ENCODE data around the gene AUTS2. TPM values are rescaled to one million over a fixed set of nuclear protein-coding genes. Genes with fewer than 3 reads are reported as not detected.

AUTS2 gene
- total RNA-seq, 3 donors from 2014 or later, result 31.2 to 67.6 (median 36.5) TPM

DNA sequence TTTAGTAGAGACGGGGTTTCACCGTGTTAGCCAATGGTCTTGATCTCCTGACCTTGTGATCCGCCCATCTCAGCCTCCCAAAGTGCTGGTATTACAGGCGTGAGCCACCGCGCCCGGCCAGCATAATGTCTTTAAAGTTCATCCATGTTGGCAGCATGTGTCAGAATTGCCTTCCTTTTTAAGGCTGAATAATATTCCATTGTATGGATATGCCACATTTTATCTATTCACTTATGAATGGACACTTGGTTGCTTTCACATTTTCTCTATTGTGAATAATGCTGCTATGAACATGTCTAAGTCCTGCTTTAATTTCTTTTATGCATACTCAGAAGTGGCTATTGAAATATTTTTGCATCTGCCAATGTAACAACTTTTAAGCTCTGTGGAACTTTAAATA is 779.7 kb downstream of the AUTS2 start:
- Histone ChIP-seq H3K36me3 (ENCODE audit: low read depth) (no peaks in the 10 kb centered on the region), H3K9me3 (no peaks in the 10 kb centered on the region), H3K4me1 (ENCODE audit: low read depth) (no peaks in the 10 kb centered on the region), H3K4me3 (no peak overlapping the region)
- no peak for DNase-seq
- ATAC-seq, result no peak
- intact Hi-C loops (cut with DNase I, micrococcal nuclease), result no loop called here
- no peak for TF ChIP-seq CTCF (IDR thresholded peaks at IDR 0.05)

- no peak overlapping the region for H3K4me3 ChIP-seq
- no peaks in the 10 kb centered on the region for H3K4me1 ChIP-seq (ENCODE audit: low read depth)
- ATAC-seq, result no peak
- no peak for DNase-seq
- H3K36me3 ChIP-seq (ENCODE audit: low read depth), result no peaks in the 10 kb centered on the region
- no peak for TF ChIP-seq CTCF (IDR thresholded peaks at IDR 0.05)
- no peaks in the 10 kb centered on the region for H3K9me3 ChIP-seq
- intact Hi-C loops (cut with DNase I, micrococcal nuclease), result no loop called here
Observed at GRCh38 chr7:70379210-70379609, 780.9 kb downstream of the AUTS2 start.

- no peak for TF ChIP-seq CTCF (IDR thresholded peaks at IDR 0.05)
- H3K4me3 ChIP-seq, result no peak overlapping the region
- ATAC-seq, result no peak
- no peaks in the 10 kb centered on the region for H3K4me1 ChIP-seq (ENCODE audit: low read depth)
- intact Hi-C loops (cut with DNase I, micrococcal nuclease), result no loop called here
- DNase-seq, result peak in 1 of 3 donors; percentile 55
- no peaks in the 10 kb centered on the region for H3K9me3 ChIP-seq
- H3K36me3 ChIP-seq (ENCODE audit: low read depth), result no peaks in the 10 kb centered on the region
Observed at GRCh38 chr7:70380421-70381015, 782.2 kb downstream of the AUTS2 start.

- intact Hi-C loops (cut with DNase I, micrococcal nuclease), result no loop called here
- Histone ChIP-seq H3K4me1 (ENCODE audit: low read depth) (no peaks in the 10 kb centered on the region), H3K9me3 (no peaks in the 10 kb centered on the region), H3K36me3 (ENCODE audit: low read depth) (no peaks in the 10 kb centered on the region), H3K4me3 (no peak overlapping the region)
- no peak for DNase-seq
- ATAC-seq, result no peak
- no peak for TF ChIP-seq CTCF (IDR thresholded peaks at IDR 0.05)
Observed at GRCh38 chr7:70383066-70383782, 784.9 kb downstream of the AUTS2 start.

- H3K9me3 ChIP-seq, result no peaks in the 10 kb centered on the region
- ATAC-seq, result no peak
- no peak overlapping the region for H3K4me3 ChIP-seq
- DNase-seq, result no peak
- H3K4me1 ChIP-seq (ENCODE audit: low read depth), result no peaks in the 10 kb centered on the region
- intact Hi-C loops (cut with DNase I, micrococcal nuclease), result no loop called here
- H3K36me3 ChIP-seq (ENCODE audit: low read depth), result no peaks in the 10 kb centered on the region
- TF ChIP-seq CTCF (IDR thresholded peaks at IDR 0.05), result no peak
Observed at GRCh38 chr7:70384024-70384423, 785.7 kb downstream of the AUTS2 start.
